NCI-H524 treated with DMSO at 0.1 percent for 48 hours (cell line): ENCODE measurements around the gene ZNF813.
A peak's percentile ranks its signal among the peaks of the same experiment; 100 is the strongest.
"Not testable (repeated sequence)": the region's sequence is repeated elsewhere in the genome, so short reads cannot be mapped to it uniquely, and the experiment has no call there.

Experiments
- DNase-seq: peaks from one replicate; lab custom pipeline; 2025; lab: John Stamatoyannopoulos, UW

ZNF813 gene

DNA sequence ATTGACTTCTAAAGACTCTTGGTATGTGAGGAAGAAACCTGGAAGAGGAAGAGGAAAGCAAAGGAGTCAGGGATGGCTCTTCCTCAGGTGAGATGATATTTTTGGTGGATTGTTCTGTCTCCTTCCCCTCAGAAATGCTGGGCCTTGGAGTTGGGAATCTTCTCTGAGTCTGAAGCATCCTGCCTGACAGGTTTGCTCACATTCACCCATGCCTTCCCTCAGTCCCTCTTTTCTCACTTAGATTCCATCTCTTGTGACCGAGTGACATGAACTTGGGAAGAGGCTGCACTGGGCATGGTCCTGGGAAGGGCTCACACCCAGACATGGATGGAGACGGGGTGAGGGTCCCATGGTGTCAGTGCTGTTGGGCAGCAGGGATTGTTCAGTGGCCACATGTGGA, 16.2 kb downstream of the ZNF813 start:
- DNase-seq: not testable (repeated sequence)

DNA sequence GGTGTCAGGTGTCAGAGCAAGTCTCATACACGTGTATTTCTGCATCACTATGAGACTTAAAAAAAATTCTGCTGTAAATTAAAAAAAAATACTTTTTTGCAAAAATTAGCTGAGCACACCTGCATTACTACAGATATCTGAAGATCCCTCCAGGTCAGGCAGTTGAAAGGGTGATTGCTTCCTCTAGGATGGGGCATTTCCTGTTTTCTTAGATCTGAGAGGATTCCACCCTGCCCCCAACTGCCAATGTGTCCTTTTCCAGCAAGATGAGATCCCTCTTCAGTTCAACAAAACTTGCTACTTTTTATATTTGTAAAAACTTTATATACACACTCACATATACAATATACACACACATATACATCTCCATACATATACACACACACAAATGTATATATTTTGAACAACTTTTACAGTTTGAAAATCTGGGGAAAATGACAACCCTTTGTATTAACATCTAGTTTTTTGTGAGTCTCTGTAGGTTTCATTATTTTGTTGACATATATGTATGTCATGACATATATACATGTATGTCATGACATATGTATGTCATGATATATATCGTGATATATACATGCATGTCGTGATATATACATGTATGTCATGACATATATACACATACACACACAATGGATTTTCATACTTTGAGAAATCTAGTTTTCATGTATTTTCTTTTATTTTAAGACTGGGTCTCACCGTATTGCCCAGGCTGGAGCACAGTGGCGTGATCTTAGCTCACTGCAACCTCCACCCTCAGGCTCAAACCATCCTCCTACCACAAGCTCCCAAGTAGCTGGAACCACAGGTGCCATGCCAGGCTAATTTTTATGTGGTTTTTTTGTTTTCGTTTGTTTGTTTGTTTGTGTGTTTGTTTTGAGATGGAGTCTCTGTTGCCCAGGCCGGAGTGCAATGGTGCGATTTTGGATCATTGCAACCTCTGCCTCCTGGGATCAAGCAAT, 17.8 kb downstream of the ZNF813 start:
- no peak for DNase-seq

DNA sequence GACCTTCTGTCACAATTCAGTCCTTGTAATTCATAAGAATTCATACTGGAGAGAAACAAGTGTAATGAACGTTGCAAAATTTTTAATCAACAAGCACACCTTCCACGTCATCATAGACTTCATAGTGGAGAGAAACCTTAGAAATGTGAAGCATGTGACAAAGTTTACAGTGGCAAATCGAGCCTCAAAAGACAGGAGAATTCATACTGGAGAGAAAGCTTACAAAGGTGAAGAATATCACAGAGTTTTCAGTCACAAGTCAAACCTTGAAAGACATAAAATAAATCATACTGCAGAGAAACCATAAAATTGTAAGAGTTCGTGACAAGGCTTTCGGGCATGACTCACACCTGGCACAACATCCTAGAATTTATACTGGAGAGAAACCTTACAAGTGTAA, 24.6 kb downstream of the ZNF813 start:
- DNase-seq: no peak

DNA sequence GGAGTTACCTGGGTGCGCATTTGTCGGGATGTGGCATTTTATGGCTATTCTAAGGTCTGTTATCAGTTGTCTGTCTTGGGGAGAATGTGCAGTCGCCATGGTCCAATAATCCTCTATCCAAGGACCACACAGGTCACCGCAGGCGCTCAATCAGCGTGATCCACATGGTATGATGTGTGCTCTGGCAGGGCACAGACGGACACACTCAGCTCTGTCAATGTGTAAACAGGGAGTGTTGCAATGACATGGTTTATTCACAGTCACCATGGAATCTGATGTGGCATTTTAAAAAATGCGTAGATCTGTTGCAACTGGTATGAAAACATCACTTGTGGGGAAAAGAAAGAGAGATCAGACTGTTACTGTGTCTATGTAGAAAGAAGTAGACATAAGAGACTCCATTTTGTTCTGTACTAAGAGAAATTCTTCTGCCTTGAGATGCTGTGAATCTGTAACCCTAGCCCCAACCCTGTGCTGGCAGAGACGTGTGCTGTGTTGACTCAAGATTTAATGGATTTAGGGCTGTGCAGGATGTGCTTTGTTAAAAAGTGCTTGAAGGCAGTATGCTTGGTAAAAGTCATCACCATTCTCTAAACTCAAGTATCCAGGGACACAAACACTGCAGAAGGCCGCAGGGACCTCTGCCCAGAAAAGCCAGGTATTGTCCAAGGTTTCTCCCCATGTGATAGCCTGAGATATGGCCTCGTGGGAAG, 29.9 kb downstream of the ZNF813 start:
- DNase-seq: not testable (repeated sequence)

DNA sequence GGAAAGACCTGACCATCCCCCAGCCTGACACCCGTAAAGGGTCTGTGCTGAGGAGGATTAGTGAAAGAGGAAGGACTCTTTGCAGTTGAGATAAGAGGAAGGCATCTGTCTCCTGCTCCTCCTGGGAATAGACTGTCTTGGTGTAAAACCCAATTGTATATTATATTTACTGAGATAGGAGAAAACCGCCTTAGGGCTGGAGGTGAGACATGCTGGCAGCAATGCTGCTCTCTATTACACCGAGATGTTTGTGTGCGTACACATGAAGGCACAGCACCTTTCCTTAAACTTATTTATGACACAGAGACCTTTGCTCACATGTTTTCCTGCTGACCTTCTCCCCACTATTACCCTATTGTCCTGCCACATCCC, 30.5 kb downstream of the ZNF813 start:
- peak; percentile 61 for DNase-seq

DNA sequence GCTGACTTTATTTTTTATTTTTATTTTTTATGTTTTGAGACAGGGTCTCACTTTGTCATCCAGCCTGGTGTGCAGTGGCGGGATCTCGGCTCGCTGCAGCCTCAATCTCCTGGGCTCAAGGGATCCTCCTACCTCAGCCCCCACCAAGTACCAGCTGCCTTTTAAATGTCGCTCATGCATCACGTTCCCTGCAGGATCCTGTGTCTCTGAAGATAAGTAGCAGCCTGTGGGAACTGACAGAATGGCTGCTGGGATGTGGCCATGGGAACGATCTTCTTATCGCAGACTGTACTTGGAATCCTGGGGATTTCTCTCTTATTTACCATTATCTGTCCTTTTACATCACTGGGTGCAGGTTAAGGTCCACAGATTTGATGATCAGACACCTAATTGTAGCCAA, 35.6 kb downstream of the ZNF813 start:
- not testable (repeated sequence) for DNase-seq

DNA sequence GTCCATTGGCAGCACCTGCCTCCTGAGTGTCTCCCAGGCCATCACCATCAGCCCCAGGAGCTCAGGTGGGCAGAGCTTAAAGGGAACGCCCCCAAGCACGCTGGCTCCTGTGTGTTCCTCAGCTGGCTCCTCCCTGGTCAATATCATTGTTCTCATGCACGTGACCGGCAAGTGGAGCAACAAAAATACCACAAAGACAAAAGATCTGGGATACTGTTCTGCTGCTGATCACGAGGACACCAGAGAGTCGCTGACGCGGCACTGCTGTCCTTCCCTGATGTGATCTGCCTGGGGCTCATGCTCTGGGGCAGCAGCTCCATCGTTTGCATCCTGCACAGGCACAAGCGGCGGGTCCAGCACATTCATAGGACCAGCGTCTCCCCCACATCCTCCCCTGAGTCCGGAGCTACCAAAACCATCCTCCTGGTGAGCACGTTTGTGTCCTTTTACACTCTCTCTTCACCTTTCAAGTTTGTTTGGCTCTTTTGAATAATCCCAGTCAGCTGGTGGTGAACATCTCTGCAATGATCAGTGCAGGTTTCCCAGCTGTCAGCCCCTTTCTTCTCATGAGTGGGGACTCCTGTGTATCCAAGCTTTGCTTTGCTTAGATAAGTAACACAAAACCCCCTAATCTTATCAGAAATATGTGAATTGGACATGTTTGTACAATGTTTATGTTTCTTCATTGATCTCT, 36.3 kb downstream of the ZNF813 start:
- not testable (repeated sequence) for DNase-seq

DNA sequence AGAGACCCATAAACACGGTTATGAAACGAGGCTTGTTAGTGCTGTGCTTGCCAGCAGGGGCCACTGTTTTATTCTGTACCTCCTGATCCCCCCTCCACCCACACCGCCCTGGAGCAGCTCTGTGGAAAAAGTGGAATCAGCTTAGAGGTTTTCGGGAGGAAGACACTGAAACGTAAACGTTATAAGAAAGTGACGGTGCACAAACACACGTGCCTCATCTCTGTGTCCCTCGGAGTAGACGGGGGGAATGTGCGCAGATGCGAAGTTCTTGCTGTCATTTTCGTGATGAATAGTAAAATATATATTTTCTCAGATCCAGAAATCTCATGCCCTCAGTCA, 36.8 kb downstream of the ZNF813 start:
- not testable (repeated sequence) for DNase-seq

DNA sequence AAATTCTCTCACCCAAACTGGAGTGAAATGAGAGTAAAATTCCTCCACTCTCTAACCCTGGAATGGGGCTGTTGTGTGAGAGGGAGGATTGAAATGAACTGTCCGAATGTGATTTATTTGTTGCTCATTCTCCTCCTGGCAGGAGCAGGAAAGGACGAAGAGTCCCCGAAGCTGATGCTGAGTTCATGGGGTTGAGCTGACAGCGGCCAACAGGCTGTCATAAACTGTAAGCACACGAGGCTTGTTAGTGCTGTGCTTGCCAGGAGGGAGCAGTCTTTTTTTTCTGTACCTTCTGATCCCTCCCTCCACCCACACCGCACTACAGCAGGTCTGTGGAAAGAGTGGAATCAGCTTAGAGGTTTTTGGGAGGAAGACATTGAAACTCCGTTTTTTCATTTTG, 37.4 kb downstream of the ZNF813 start:
- no peak for DNase-seq

DNA sequence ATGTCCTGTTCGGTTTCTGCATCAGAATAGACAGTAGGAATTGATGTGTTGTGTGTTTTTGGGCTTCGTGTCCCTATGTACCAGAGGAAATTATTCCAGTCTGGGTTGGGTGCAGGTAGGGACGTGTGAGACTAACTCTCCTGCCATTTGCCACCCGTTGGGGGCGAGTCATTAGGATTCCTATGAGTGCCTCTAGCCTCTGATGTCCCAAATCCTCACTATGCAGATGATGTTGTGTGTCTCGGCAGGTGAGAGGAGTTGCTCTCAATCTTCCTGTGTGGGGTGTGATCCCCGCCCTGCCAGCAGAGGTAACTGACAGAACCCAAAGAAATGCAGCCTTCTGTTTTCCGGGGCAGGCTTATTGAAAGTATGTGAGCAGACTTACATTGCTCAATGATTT, 39.2 kb downstream of the ZNF813 start:
- DNase-seq: no peak

DNA sequence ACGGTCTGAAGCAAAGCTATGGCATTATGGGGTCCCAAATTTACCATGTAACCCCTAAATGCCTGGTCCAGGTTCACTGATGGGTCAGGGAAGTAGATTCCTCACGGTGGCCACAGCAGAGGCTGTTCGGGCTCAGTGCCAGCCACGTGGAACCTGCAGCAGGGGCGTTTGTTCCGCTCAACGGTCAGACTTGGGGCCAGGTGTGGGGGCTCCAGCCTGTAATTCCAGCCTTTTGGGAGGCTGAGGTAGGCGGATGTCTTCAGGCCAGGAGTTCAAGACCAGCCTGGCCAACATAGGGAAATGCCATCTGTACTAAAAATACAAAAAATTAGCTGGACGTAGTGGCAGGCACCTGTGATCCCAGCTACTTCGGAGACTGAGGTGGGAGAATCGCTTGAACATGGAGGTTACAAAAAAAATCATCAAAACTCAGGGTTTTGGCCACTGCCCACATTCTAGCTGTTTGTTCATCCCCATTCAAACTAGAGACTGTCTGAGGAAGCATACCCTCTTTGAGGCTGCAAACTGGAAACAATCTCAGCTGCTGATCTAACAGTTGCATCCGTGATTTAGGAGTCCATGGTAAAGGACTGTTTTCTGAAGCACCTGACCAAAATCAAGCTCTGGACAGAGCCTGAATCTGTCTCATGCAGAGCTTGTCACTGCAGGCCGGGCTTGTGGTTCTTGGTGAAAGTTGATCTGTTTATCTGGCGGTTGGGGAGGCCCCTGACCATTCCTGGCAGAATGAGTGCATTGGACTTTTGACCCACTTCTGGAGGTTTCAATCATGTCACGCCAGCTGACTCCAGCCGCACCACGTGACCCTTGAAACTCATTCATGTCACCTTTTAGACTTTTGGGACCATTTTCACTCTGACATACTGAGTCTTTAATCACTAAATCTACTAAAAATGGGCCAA, 40.2 kb downstream of the ZNF813 start:
- DNase-seq: no peak

DNA sequence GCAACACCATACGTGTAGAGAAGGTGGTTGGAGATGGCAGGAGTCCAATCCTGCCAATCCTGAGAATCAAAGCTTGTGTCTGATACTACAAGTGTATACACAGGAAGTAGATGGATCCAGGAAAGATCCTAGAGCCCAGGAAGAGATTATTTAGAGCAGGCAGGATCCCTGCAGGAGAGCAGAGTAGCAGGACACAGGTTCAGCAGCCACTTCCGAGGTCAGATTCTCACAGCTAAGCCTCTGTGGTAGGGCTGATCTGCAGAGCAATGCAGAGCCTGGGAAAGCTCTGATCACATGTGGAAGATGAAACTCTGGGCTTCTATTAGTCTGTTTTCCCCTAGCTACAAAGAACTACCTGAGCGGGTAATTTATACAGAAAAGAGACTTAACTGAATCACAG, 41.9 kb downstream of the ZNF813 start:
- no peak for DNase-seq

DNA sequence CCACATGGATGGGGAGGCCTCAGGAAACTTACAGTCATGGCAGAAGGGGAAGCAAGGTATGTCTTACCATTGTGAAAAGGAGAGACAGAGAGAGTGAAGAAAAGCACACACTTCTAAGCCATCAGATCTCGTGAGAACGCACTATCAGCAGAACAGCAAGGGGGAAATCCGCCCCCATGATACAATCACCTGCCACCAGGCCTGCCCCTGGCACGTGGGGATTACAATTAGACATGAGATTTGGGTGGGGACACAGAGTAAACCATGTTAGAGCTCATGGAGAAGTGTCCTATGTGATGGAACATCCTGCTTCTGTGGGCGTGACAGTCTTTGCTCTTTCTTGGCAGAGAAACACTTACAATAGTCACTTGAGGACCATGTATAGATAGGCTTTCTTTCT, 42.3 kb downstream of the ZNF813 start:
- DNase-seq: no peak

DNA sequence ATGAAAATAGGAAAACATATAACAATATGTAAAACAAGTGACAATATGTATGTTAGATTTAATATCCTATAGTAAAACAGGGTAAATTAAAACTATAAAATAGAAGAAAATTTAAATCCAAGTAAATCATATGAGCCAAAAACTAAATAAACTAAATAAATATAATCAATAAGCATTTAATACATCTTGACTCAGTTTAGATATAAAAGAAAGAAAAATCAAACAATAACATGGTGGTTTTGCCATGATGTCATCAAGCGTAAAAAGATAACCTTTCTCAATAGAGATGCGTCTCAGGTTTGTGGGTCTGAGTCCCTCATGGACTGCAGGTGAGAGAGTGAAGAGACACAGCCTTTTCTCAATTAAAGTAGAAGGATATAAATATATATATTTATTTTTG, 43.8 kb downstream of the ZNF813 start:
- DNase-seq: no peak

DNA sequence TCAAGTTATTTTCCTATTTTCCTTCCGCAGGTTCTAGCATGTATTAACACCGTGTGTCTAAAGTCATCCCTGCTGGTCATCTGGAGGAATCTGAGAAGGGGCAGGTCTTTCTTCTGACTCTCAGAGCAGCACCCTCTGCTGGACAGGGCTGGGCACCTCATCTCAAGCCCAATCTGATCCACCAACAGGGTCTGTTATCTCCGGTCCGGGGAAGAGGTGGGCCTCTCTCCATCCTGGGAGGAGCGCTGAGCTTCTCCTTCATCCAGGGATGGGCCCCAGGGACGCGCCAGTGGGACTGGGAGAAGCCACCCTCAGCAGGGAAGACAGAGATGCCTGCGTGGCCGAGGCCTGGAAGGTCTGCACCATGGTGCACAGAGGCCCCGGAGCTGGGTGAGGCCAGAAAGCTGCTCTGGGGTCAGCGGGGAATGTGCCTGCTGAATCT, 44.4 kb downstream of the ZNF813 start:
- DNase-seq: no peak

DNA sequence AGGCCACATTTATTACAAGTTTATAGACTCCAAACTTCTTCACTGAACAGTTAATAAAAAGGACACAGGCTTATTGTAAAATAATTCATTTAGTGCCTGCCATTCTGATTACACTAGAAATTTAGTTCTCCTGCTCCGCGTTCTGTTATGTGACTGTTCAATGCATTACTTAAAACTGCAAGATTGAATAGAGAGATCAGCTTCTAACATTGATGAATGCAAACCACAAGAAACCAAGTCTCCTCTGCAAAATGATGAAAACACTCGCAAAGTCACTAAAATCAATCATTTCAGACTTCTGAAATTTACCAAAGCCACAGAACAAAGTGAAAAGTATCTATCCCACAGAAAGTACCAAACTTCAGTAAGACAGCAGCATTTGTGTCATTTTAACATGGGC, 47.5 kb downstream of the ZNF813 start:
- DNase-seq: not testable (repeated sequence)

DNA sequence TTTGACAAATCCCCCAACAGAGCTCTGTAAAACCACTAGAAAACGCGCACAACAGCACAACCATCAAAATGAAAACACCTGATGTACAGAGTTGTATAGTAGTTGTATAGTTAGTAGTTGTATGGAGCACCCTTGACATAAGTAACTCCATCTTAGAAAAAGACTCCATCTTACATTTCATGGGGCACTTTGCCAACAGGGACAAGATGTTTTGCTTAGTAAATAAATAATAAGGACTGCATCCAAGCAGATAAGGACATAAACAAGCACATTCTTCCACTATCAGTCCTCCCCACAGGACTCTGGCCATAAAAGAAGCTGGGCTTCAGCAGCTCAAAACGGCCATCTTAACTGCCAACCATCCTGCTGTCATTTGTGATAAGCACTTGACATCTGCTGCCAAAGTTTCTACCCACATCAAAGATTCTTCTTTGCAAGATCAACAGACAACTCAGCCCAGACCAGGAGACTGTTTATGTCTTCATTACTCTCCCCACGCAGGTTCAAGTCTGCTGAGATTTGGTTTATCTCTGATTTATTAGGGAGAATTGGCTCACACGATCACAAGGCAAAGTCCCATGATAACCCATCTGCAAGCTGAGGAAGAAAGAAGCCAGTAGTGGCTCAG, 49.7 kb downstream of the ZNF813 start:
- no peak for DNase-seq

DNA sequence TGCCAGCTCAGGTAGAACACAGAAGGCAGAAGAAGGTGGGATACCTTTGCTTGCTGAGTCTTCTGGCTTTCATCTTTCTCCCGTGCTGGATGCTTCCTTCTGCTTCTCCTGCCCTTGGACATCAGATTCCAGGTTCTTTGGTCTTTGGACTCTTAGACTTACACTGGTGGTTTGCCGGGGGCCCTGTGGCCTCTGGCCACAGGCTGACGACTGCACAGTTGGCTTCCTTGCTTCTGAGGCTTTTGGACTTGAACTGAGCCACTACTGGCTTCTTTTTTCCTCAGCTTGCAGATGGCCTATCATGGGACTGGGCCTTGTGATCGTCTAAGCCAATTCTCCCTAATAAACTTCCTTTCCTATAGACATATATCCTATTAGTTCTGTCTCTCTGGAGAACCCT, 50.6 kb downstream of the ZNF813 start:
- no peak for DNase-seq

DNA sequence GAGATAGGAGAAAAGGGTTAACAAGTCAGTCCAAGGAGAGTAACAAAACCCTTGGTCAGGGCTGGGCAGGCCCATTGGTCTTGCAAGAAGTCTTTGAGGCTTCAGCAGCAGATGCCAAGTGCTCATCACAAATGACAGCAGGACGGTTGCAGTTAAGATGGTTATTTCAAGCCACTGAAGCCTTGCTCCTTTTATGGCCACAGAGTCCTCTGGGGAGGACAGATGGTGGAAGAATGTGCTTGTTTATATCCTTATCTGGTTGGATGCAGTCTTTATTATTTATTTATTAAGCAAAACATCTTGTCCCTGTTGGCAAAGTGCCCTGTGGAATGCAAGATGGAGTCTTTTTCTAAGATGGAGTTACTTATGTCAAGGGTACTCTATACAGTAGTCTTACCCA, 51.2 kb downstream of the ZNF813 start:
- no peak for DNase-seq

DNA sequence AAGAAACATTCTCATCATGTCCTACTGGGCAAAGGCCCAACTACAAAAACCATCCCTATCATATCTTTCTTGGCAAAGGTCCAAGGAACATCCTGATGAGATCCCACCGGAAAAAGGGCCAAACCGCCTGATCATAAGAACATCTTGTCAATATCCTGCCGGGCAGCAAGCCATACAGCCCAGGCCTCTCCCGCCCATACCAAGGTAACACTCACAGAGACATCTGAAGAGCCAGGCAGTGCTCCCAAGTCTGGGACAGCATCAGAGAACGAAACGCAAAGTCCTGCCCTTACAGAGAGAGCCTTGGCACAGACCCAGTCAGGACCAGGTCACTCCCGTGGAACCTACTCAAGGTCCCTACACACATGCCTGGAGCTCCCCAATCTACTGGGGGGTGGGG, 51.9 kb downstream of the ZNF813 start:
- no peak for DNase-seq

DNA sequence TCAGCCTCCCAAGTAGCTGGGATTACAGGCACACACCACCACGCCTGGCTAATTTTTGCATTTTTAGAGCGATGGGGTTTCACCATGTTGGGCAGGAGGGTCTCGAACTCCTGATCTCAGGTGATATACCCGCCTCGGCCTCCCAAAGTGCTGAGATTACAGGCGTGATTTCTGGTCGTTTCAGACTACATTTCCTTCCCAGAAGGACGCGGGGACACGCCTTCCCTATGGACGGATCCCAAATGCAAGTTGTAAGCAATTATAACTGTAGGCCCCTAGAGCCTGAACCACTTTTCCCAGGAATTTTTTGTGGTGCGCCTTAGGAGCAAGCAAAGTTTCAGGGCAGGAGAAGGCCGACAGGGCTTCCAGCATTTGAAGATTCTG, 52.6 kb downstream of the ZNF813 start:
- no peak for DNase-seq
